HEK293 (cell line): ENCODE results near the gene CTTN.
A peak's percentile ranks its signal among the peaks of the same experiment; 100 is the strongest.

Experiments used
- CTCF ChIA-PET: fragments of 350-600 bp; formaldehyde crosslinking; extraction: SDS; loops from one replicate; lab custom pipeline; 2021; ENCODE audit warnings: antibody characterized with exemption; lab: Yijun Ruan, JAX
- POLR2A ChIA-PET: fragments of 300-600 bp; formaldehyde crosslinking; extraction: SDS; loops from one replicate; lab custom pipeline; 2020; ENCODE audit warnings: antibody characterized with exemption, inconsistent platforms; lab: Yijun Ruan, JAX
- H3K27ac ChIP-seq: fragments of 200-500 bp; sonication (Bioruptor generic); 2 replicates; pipeline ENCODE4 v1.5.1; 2014; ENCODE audit warnings: low read depth, low read length, control low read depth, inconsistent platforms; ENCODE audit errors: extremely low read depth
- H3K36me3 ChIP-seq, 2 experiments: fragments of 200-500 bp in 1 of 2; sonication (Bioruptor generic) in 1 of 2; 1 replicate in 1 of 2; 2 replicates in 1 of 2; pipeline ENCODE4 v1.5.1; 2014 to 2017; ENCODE audit warnings: inconsistent platforms in 2 of 2, low read length in 2 of 2; ENCODE audit not compliant: control insufficient read depth in 2 of 2, insufficient read depth in 1 of 2
- H3K4me1 ChIP-seq: fragments of 200-500 bp; sonication (Bioruptor generic); 2 replicates; pipeline ENCODE4 v1.5.1; 2014; ENCODE audit warnings: mild to moderate bottlenecking, low read length, inconsistent platforms; ENCODE audit not compliant: control insufficient read depth, insufficient read depth
- H3K4me3 ChIP-seq: 2 replicates; pipeline ENCODE4 v1.5.1; 2011; ENCODE audit warnings: low read depth, mild to moderate bottlenecking, control low read depth, low read length, moderate library complexity
- H3K9me3 ChIP-seq: fragments of 200-500 bp; sonication (Bioruptor generic); 2 replicates; pipeline ENCODE4 v1.5.1; 2014; ENCODE audit warnings: low read depth, low read length, inconsistent platforms; ENCODE audit not compliant: control insufficient read depth, insufficient read depth
- EGR2 ChIP-seq: fragments of 450-650 bp; formaldehyde crosslinking; IDR thresholded peaks from 2 replicates; pipeline ENCODE4 v1.5.1; 2016; ENCODE audit warnings: low read depth, missing biosample characterization, missing genetic modification characterization
- HIC1 ChIP-seq: fragments of 450-650 bp; formaldehyde crosslinking; IDR thresholded peaks from 2 replicates; pipeline ENCODE4 v1.5.1; 2016; ENCODE audit warnings: missing biosample characterization, missing genetic modification characterization
- IKZF3 ChIP-seq: fragments of 450-650 bp; IDR thresholded peaks from 2 replicates; pipeline ENCODE4 v1.5.0; 2018; ENCODE audit warnings: missing biosample characterization, mild to moderate bottlenecking, missing genetic modification characterization, moderate library complexity
- PRDM1 ChIP-seq: fragments of 450-650 bp; formaldehyde crosslinking; IDR thresholded peaks from 2 replicates; pipeline ENCODE4; 2016; ENCODE audit warnings: missing biosample characterization, missing genetic modification characterization
- PRDM10 ChIP-seq: fragments of 450-650 bp; formaldehyde crosslinking; IDR thresholded peaks from 2 replicates; pipeline ENCODE4 v1.5.1; 2016; ENCODE audit warnings: missing biosample characterization, missing genetic modification characterization
- TRIM28 ChIP-seq: IDR thresholded peaks from 2 replicates; pipeline ENCODE4 v1.6.1; 2011; ENCODE audit warnings: low read length, control low read depth, borderline replicate concordance
- YY1 ChIP-seq: fragments of 450-650 bp; formaldehyde crosslinking; IDR thresholded peaks from 2 replicates; pipeline ENCODE4 v1.5.1; 2018; ENCODE audit warnings: missing biosample characterization, missing genetic modification characterization
- ZEB2 ChIP-seq: fragments of 450-650 bp; formaldehyde crosslinking; IDR thresholded peaks from 2 replicates; pipeline ENCODE4 v1.5.1; 2016; ENCODE audit warnings: missing biosample characterization, missing genetic modification characterization
- ZNF121 ChIP-seq: fragments of 450-650 bp; formaldehyde crosslinking; IDR thresholded peaks from 2 replicates; pipeline ENCODE4 v1.5.1; 2016; ENCODE audit warnings: missing biosample characterization, missing genetic modification characterization
- ZNF184 ChIP-seq: fragments of 450-650 bp; IDR thresholded peaks from 2 replicates; pipeline ENCODE4 v1.5.1; 2018; ENCODE audit warnings: missing biosample characterization, mild to moderate bottlenecking, missing genetic modification characterization
- ZNF341 ChIP-seq: fragments of 450-650 bp; formaldehyde crosslinking; IDR thresholded peaks from 2 replicates; pipeline ENCODE4; 2016; ENCODE audit warnings: low read depth, missing biosample characterization, missing genetic modification characterization
- ZNF350 ChIP-seq: fragments of 450-650 bp; formaldehyde crosslinking; IDR thresholded peaks from 2 replicates; pipeline ENCODE4 v1.5.0; 2017; ENCODE audit warnings: missing biosample characterization, mild to moderate bottlenecking, missing genetic modification characterization
- ZNF521 ChIP-seq: fragments of 450-650 bp; formaldehyde crosslinking; IDR thresholded peaks from 2 replicates; pipeline ENCODE4 v1.5.1; 2017; ENCODE audit warnings: missing biosample characterization, mild to moderate bottlenecking, missing genetic modification characterization
- ZNF704 ChIP-seq: fragments of 450-650 bp; formaldehyde crosslinking; IDR thresholded peaks from 2 replicates; pipeline ENCODE4 v1.5.1; 2016; ENCODE audit warnings: missing biosample characterization, missing genetic modification characterization
- TF ChIP-seq, protein P1 (sequence below): fragments of 450-650 bp; formaldehyde crosslinking; IDR thresholded peaks from 2 replicates; pipeline ENCODE4 v1.5.1; 2016; ENCODE audit warnings: missing biosample characterization, missing genetic modification characterization
- TF ChIP-seq, protein P2 (sequence below): fragments of 450-650 bp; formaldehyde crosslinking; IDR thresholded peaks from 2 replicates; pipeline ENCODE4 v1.5.1; 2016; ENCODE audit warnings: missing biosample characterization, missing genetic modification characterization

Gene CTTN

GRCh38 chr11:70409871-70410270 lies 11.5 kb downstream of the CTTN start (continued):
- no peak for TF ChIP-seq ZNF341 (tag by site-specific recombination)
- no peak for TF ChIP-seq HIC1 (tag by site-specific recombination)
- no peak for TF ChIP-seq EGR2 (tag by site-specific recombination)
- TF ChIP-seq IKZF3 (tag by site-specific recombination): no peak
- no peak for TF ChIP-seq PRDM10 (tag by site-specific recombination)
- no peak for TF ChIP-seq YY1 (tag by site-specific recombination)

DNA sequence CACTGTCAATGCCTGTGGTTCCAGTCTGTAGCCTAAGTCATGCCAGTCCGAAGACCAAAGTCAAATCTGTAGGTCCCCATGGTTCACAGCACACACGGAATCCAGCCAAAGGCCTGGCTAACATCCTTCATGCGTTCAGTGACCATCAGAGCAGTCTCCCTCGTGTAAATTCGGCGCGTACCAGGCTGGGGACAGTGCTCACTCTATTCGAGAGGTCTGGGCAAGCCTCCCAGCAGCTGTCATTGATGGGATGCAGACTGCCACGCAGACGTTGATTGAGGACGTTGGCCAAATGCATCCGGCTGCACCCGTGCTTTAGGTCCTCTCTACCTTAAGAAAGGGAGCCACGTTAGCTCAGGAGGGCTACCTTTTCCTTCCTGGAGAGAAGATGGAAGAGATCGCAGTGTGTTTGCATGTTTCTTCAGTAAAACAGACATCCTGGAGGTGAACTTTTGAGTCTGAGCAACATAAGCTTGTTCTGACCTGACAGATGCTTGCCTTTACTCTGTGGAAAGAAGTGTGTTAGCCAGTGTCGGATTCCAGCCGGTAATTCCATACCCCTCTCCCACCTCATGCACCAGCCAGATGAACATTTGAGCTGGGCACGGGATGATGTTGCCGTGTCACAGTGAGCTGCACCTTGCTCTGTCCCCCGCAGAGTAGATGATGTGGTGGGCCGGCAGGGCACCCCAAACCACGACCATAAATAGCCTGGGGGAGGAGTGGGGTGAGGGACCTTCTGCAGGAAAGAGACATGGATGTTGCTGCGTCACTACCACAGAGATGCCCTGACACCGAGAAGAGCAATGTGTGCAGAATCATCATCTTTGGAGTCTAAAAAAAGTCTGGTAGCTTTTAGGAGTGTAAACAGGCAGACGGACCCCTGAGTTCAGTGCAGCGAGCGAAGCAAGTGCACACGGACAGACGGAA lies 12.2 kb downstream of the CTTN start:
- H3K27ac ChIP-seq: no peak overlapping the region
- no peaks in the 10 kb centered on the region for H3K4me1 ChIP-seq
- peaks cover 18 to 97% of the 10 kb centered on the region in 2 experiments for H3K36me3 ChIP-seq
- no peak overlapping the region for H3K4me3 ChIP-seq
- CTCF ChIA-PET: interaction anchor here (1.0 kb wide), 1 partner anchor 11 kb away, joined by 4 read pairs; no protein-coding TSS in a partner anchor
- H3K9me3 ChIP-seq: no peaks in the 10 kb centered on the region
- no peak for TF ChIP-seq ZNF184 (tag by site-specific recombination)
- TF ChIP-seq, protein P1, sequence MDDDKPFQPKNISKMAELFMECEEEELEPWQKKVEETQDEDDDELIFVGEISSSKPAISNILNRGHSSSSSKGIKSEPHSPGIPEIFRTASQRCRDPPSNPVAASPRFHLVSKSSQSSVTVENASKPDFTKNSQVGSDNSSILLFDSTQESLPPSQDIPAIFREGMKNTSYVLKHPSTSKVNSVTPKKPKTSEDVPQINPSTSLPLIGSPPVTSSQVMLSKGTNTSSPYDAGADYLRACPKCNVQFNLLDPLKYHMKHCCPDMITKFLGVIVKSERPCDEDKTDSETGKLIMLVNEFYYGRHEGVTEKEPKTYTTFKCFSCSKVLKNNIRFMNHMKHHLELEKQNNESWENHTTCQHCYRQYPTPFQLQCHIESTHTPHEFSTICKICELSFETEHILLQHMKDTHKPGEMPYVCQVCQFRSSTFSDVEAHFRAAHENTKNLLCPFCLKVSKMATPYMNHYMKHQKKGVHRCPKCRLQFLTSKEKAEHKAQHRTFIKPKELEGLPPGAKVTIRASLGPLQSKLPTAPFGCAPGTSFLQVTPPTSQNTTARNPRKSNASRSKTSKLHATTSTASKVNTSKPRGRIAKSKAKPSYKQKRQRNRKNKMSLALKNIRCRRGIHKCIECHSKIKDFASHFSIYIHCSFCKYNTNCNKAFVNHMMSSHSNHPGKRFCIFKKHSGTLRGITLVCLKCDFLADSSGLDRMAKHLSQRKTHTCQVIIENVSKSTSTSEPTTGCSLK: no peak
- no peak for TF ChIP-seq ZNF704 (tag by site-specific recombination)
- no peak for TF ChIP-seq IKZF3 (tag by site-specific recombination)
- TF ChIP-seq, all 188 proteins: peak for 0
- POLR2A ChIA-PET: no interaction called here

GRCh38 chr11:70411713-70412452 lies 13.6 kb downstream of the CTTN start:
- no peaks in the 10 kb centered on the region for H3K4me1 ChIP-seq
- H3K36me3 ChIP-seq: peaks cover 19 to 97% of the 10 kb centered on the region in 2 experiments
- CTCF ChIA-PET: no interaction called here
- H3K4me3 ChIP-seq: no peak overlapping the region
- no peak overlapping the region for H3K27ac ChIP-seq
- no peaks in the 10 kb centered on the region for H3K9me3 ChIP-seq
- POLR2A ChIA-PET: no interaction called here
- TF ChIP-seq, protein P2, sequence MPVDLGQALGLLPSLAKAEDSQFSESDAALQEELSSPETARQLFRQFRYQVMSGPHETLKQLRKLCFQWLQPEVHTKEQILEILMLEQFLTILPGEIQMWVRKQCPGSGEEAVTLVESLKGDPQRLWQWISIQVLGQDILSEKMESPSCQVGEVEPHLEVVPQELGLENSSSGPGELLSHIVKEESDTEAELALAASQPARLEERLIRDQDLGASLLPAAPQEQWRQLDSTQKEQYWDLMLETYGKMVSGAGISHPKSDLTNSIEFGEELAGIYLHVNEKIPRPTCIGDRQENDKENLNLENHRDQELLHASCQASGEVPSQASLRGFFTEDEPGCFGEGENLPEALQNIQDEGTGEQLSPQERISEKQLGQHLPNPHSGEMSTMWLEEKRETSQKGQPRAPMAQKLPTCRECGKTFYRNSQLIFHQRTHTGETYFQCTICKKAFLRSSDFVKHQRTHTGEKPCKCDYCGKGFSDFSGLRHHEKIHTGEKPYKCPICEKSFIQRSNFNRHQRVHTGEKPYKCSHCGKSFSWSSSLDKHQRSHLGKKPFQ (tag by site-specific recombination): no peak
- no peak for TF ChIP-seq TRIM28
- TF ChIP-seq ZNF521 (tag by site-specific recombination): no peak
- TF ChIP-seq PRDM1 (tag by site-specific recombination): no peak
- 0 out of 2 replicates have a peak, but pooled peaks have one; percentile 38 for TF ChIP-seq ZNF121 (tag by site-specific recombination)
- TF ChIP-seq ZEB2 (tag by site-specific recombination): no peak
- no peak for TF ChIP-seq ZNF350 (tag by site-specific recombination)
